Measurements from ENCODE around the gene OLFM1.
"Not testable (repeated sequence)": the region's sequence is repeated elsewhere in the genome, so short reads cannot be mapped to it uniquely, and the experiment has no call there.

- not testable (repeated sequence) for TF ChIP-seq CTCF, POLR2AphosphoS5 (IDR thresholded peaks at IDR 0.05)
These were observed 75.1 kb downstream of the OLFM1 start for GRCh38 chr9:135162599-135162998.

All from breast epithelium (tissue), 3 donors.